Mucosa of gallbladder (tissue), 1 donor: Measurements from ENCODE around the gene ORMDL3. TPM values are rescaled to one million over a fixed set of nuclear protein-coding genes. Genes with fewer than 3 reads are reported as not detected.
A peak's percentile ranks its signal among the peaks of the same experiment; 100 is the strongest.

ENCODE experiments used
- DNase-seq: peaks from one replicate; pipeline ENCODE4 v3.0.0-alpha.2; 2020; ENCODE audit warnings: low spot score
- total RNA-seq: library from RNA; stranded (reverse); gene quantifications from one replicate; pipeline ENCODE4 v1.2.1, GENCODE V29; 2021
- donor health status: DM: no; HTN: no; CAD: no.

Gene ORMDL3, protein sequence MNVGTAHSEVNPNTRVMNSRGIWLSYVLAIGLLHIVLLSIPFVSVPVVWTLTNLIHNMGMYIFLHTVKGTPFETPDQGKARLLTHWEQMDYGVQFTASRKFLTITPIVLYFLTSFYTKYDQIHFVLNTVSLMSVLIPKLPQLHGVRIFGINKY
- 73.6 TPM for total RNA-seq

DNA sequence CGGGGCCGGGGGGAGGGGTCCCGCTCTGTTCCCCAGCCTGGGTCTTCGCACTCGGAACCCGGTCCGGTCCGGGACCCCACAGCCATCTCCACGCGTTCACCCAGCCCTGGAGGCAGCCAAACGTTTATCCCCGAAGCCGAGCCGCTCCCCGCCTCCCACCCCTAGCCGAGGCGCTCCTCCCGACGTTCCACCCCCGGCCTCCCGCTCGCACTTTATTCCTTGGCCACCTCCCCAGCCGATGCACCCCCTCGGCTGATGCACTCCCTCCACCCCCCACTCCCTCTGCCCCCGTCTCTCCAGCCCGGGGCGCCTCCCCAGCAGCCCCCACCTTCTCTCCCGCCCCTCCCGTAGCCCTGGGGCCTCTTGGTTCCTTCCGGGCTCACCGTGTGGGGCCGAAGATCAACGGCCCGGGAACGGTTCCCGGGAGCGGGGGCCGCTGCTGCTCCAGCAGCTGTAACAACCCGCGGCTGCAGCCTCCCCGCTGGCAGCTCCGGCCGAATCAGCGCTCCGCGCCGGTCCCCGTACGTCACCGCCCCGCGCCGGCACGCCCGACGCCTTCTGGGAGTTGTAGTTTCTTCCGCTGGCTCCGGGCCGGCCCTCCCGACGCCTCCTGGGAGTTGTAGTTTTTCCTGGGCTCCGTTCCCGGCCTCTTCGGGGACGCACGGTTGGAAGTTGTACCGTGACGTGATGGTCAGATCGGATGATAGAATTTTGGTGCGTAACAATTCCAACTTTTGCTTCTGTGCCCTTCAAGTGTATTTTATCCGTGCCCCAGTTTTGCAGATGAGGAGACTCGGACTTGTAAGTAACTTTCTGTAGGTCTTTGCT is at the start of gene ORMDL3, which contains the start of gene LRRC3C:
Gene ORMDL3 (minus strand): TSS at position 501 of the 828 bp plus-strand sequence. CDS start 3,398 bp downstream, outside the sequence.
Gene LRRC3C (plus strand): TSS at position 632 of the 828 bp plus-strand sequence. CDS start 13,792 bp downstream, outside the sequence.
- peak; percentile 96 for DNase-seq

DNA sequence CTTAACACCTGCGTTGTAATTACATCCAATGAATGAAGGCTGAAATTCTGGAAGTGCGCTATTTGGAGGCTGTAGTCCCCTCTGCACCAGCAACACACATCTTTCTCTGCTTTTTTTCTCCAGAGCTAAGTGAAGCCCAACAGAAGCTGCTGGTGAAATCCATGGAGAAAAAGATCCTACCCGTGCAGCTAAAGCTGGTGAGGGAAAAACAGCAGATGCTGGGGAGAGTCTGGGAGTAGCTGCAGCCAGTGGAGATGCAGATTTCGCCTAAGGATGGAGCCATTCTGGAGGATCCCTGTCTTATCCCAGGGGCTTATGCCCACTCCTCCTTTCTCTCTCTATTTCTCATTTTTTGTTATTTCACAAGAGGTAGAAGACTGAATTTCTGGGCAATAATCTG is 48.4 kb upstream of the ORMDL3 start:
- no peak for DNase-seq

GRCh38 chr17:39974433-39974832 is 47.0 kb upstream of the ORMDL3 start:
- no peak for DNase-seq

- DNase-seq, result no peak
Observed at GRCh38 chr17:39973496-39973895, 46.1 kb upstream of the ORMDL3 start.

DNA sequence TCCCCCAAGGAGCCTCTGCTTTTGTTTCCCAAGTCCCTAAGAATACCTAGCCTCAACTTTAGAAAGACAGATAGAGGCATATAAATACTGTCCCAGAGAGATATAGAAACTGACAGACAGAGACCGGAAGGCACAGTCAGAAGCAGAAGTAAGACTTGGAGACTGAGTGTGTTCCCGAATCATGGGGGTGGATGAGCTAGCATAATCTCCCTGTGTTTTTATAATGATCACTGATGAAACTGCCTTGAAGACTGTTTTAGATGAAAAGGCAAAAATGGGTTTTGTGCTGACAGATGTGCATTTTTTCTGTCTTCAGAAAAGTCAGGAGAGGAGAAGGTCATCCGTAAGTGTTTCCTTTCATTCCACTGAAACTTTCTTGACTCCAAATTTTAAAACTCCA is 44.9 kb upstream of the ORMDL3 start:
- DNase-seq, result no peak

DNA sequence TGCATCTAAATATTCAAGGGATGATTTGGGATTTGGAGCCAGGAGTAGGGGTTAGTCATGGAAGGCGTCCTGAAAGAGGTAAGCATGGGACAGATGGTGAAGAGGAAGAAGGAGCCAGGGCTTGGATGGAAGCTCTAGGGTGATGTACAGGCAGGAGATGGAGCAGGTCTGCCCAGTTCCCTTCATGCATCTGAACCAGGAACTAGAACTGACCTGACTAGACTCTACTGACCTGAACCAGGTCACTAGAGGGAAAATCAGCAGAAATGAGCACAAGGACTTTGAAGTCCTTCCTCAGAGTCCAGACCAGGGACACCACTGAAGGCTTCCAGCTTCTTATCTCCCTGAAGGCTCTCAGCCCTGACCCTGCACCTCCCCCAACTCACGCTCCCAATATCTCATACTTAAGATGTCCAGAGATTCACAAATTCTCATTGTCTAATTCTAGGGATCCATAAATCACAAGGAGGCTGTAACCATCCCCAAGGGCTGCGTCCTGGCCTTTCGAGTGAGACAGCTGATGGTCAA is 43.7 kb upstream of the ORMDL3 start:
- DNase-seq, result no peak

DNA sequence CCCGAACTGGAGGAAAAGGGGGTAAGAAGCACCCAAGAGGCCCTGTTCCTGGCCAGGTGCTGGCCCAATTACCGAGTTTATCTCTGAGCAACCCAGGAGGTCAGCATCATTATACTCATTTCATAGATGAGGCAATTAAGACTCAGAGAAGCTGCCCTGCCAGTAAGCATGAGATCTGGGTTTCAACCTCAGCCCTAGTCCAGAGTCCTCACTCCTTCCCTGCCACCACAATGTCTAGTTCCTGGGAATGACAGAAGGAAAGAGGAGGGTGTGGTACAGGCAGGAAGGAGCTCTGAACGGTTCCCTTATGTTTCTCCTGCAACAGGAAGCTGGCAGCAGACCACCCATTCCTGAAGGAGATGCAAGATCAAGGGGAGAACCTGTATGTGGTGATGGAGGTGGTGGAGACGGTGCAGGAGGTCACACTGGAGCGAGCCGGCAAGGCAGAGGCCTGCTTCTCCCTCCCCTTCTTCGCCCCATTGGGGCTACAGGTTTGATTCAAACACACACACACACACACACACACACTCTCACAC is 42.8 kb upstream of the ORMDL3 start:
- no peak for DNase-seq

GRCh38 chr17:39969375-39969774 is 42.0 kb upstream of the ORMDL3 start:
- no peak for DNase-seq

DNA sequence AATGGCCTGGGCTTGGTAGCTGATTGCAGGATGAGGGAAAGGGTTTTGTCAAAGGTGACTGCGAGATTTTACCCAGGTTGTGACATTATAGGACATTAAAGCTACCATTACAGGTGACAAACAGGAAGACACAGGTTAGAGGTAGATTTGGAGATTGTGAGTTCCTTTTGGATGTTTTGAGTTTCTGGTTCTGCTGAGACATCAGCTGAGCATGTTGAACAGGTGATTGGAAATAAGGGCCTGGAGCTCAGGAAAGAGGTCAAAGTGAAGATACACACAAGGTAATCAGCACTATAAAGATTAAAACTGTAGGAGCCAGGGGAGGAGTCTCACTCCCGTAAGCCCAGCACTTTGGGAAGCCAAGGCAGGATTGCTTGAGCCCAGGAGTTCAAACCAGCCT is 41.4 kb upstream of the ORMDL3 start:
- DNase-seq, result no peak

GRCh38 chr17:39966771-39967170 is 39.4 kb upstream of the ORMDL3 start:
- DNase-seq, result no peak

DNA sequence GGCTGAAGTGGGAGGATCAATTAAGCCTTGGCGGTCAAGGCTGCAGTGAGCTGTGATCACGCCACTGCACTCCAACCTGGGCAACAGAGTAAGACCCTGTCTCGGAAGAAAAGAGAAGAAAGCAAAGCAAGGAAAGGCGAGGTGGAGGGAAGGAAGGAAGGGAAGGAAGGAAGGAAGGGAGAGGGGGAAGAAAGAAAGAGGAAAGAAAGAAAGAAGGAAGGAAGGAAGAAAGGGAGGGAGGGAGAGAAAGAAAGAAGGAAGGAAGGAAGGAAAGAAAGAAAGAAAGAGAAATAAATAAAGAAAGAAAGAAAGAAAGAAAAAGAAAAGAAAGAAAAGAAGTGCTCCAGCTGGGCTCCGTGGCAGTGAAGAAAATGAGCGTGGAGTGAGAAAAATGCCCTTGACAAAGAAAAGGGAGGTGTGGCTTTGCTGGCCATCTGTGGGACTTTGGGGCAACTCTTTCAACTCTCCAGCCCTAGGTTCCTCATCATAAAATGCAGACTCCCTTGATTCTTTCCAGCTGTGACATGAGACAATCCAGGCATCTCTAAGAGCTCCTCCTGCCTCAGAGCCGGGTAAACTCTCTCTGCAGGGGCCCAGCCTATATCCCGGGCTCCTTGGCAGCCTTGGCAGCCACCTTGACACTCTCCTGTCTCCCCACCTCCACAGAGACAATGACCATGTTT is 37.8 kb upstream of the ORMDL3 start:
- DNase-seq, result no peak

- no peak for DNase-seq
Observed at GRCh38 chr17:39963829-39964228, 36.4 kb upstream of the ORMDL3 start.

DNA sequence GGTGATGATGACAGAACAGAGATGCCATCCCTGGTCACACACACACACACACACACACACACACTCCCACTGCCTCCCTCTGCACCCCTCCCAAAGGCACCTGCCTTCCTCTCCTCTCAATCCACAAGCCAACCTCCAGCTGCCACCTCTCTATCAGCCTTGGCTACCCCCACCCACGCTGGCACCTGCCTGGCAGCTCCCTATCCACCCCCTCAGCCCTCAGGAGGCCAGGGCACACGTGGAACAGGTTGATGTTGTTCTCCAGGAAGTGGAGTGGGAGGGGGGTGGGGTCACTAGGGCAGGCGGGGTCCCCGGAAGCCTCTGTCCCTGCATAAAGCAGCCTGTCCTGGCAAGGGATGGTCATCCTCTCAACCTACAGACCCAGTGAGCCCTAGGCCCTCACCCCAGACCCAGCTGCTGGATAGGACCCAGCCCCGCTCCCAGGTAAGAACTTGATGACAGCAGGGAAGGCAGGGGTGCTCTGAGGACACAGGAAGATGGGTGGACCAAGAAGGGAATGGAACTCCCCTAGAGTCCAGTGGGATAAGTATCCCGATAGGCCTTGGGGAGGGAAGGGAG is 35.3 kb upstream of the ORMDL3 start, which contains the start of gene GSDMA:
Gene GSDMA (plus strand): TSS at position 363 of the 579 bp plus-strand sequence. CDS start 2,684 bp downstream, outside the sequence.
- no peak for DNase-seq

GRCh38 chr17:39960524-39961041 is 33.2 kb upstream of the ORMDL3 start:
- DNase-seq, result no peak

- DNase-seq, result no peak
Observed at GRCh38 chr17:39955726-39956225, 28.4 kb upstream of the ORMDL3 start.

DNA sequence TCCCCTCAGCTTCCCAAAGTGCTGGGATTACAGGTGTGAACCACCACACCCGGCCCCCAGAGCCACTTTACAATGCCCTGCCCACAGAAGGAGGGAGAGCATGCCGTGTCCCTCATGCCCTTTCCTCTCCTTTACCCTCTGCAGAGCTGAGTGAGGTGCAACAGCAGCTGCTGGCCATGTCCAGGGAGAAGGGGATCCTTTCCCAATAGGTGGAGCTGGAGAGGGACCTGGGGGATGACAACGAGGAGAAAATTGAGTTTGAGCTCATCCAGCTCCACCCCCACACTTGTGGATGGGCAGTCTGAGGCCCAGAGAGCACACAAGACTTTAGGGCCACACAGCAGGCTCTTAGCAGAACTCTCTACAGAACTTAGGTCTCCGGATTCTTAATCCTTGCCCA is 27.5 kb upstream of the ORMDL3 start:
- no peak for DNase-seq

- DNase-seq, result no peak
Observed at GRCh38 chr17:39953471-39953888, 26.1 kb upstream of the ORMDL3 start.

DNA sequence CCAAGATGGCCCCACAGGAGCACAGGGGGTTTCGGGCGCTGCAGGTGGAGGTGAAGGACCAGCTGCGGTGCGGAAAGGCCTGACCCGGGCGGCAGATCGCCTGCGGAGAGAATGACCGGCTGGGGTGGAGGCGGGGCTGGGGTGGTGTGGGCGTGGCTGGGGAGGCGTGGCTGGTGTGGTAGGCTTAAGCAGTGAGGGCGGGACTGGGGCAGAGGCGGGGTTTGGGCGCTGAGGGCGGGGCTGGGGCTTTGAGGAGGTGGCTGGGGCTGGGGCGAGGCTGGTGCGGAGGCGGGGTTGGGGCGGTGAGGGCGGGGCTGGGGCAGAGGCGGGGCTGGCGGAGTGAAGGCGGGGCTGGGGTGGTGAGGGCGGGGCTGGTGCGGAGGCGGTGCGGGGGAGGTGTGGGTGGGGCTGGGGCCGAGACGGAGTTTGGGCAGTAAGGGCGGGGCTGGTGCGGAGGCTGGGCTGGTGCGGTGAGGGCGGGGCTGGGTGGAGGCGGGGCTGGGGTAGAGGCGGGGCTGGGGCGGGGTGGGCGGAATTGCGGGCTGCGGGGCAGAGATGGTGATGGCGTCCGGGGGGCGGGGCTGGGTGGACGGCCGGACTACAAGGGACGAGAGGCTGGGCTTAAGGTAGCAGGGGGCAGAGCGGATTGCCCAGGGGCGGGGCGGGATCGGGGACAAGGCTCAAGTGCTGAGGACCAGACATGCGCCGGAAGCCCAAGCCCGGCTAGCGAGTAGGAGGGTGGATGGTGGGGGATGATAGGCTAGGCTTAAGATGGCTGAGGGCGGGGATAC is 25.5 kb upstream of the ORMDL3 start:
- peak; percentile 97 for DNase-seq

- no peak for DNase-seq
Observed at GRCh38 chr17:39951924-39952679, 24.7 kb upstream of the ORMDL3 start.
